H9 (cell line): ENCODE results near the gene ATP1A3. TPM values are rescaled to one million over a fixed set of nuclear protein-coding genes. Genes with fewer than 3 reads are reported as not detected.

ENCODE experiments used
- DNase-seq: peaks from one replicate; pipeline ENCODE4 v3.0.0-alpha.2; 2017
- H2AFZ ChIP-seq: one replicate; pipeline ENCODE4 v1.6.1; 2013; ENCODE audit warnings: mild to moderate bottlenecking, low read length, control low read depth, moderate library complexity
- H2AK5ac ChIP-seq: 2 replicates; pipeline ENCODE4 v1.6.1; 2013; ENCODE audit warnings: low read length, control low read depth, mixed read lengths; ENCODE audit not compliant: insufficient read length
- H2BK120ac ChIP-seq: one replicate; pipeline ENCODE4 v1.6.1; 2013; ENCODE audit warnings: low read depth, mild to moderate bottlenecking, low read length, control low read depth, inconsistent platforms; ENCODE audit not compliant: poor library complexity, severe bottlenecking
- H2BK12ac ChIP-seq: 2 replicates; pipeline ENCODE4 v1.6.1; 2013; ENCODE audit warnings: low read length, control low read depth, mixed read lengths, low read depth; ENCODE audit not compliant: insufficient read length
- H2BK15ac ChIP-seq: 2 replicates; pipeline ENCODE4 v1.6.1; 2013; ENCODE audit warnings: low read depth, low read length, control low read depth
- H2BK20ac ChIP-seq: one replicate; pipeline ENCODE4 v1.6.1; 2013; ENCODE audit warnings: low read depth, mild to moderate bottlenecking, low read length, control low read depth, inconsistent platforms; ENCODE audit not compliant: poor library complexity, severe bottlenecking
- H2BK5ac ChIP-seq: 2 replicates; pipeline ENCODE4 v1.6.1; 2013; ENCODE audit warnings: low read length, control low read depth, mixed read lengths; ENCODE audit not compliant: insufficient read length
- H3K14ac ChIP-seq: 2 replicates; pipeline ENCODE4 v1.6.1; 2013; ENCODE audit warnings: low read length, control low read depth; ENCODE audit not compliant: insufficient read depth
- H3K18ac ChIP-seq: 2 replicates; pipeline ENCODE4 v1.6.1; 2013; ENCODE audit warnings: low read depth, mild to moderate bottlenecking, mixed read lengths, low read length, control low read depth; ENCODE audit not compliant: insufficient read length
- H3K23ac ChIP-seq: 2 replicates; pipeline ENCODE4 v1.6.1; 2013; ENCODE audit warnings: low read length, control low read depth, mixed read lengths, low read depth; ENCODE audit not compliant: insufficient read length
- H3K23me2 ChIP-seq: 2 replicates; pipeline ENCODE4 v1.6.1; 2013; ENCODE audit warnings: low read depth, mild to moderate bottlenecking, mixed read lengths, low read length, control low read depth; ENCODE audit not compliant: insufficient read length, poor library complexity, severe bottlenecking
- H3K27ac ChIP-seq: 2 replicates; pipeline ENCODE4 v1.5.1; 2013; ENCODE audit warnings: low read length, control low read depth, mixed read lengths, low read depth; ENCODE audit not compliant: insufficient read length
- H3K27me3 ChIP-seq: 2 replicates; pipeline ENCODE4 v1.6.1; 2013; ENCODE audit warnings: low read length, control low read depth, inconsistent platforms; ENCODE audit not compliant: insufficient read depth
- H3K4ac ChIP-seq: 2 replicates; pipeline ENCODE4 v1.6.1; 2013; ENCODE audit warnings: low read depth, mild to moderate bottlenecking, control low read depth, inconsistent platforms, low read length, moderate library complexity
- H3K4me1 ChIP-seq: 2 replicates; pipeline ENCODE4 v1.6.1; 2013; ENCODE audit warnings: low read length, control low read depth, inconsistent platforms; ENCODE audit not compliant: insufficient read depth
- H3K4me2 ChIP-seq: 2 replicates; pipeline ENCODE4 v1.6.1; 2013; ENCODE audit warnings: low read length, control low read depth, mixed read lengths; ENCODE audit not compliant: insufficient read length, insufficient read depth
- H3K56ac ChIP-seq: 2 replicates; pipeline ENCODE4 v1.6.1; 2013; ENCODE audit warnings: low read depth, mild to moderate bottlenecking, mixed read lengths, low read length, control low read depth; ENCODE audit not compliant: insufficient read length
- H3K79me1 ChIP-seq: 2 replicates; pipeline ENCODE4 v1.6.1; 2013; ENCODE audit warnings: low read depth, mild to moderate bottlenecking, moderate library complexity, low read length, control low read depth, inconsistent platforms; ENCODE audit not compliant: insufficient read depth, poor library complexity, severe bottlenecking
- H3K79me2 ChIP-seq: 2 replicates; pipeline ENCODE4 v1.6.1; 2013; ENCODE audit warnings: low read length, control low read depth, inconsistent platforms; ENCODE audit not compliant: insufficient read depth
- H3K9ac ChIP-seq: 2 replicates; pipeline ENCODE4 v1.6.1; 2013; ENCODE audit warnings: low read length, control low read depth, mixed read lengths; ENCODE audit not compliant: insufficient read length; ENCODE audit errors: extremely low read depth
- H3K9me3 ChIP-seq: one replicate; pipeline ENCODE4 v1.6.1; 2013; ENCODE audit warnings: low read depth, low read length, inconsistent platforms; ENCODE audit not compliant: control insufficient read depth
- H3T11ph ChIP-seq: one replicate; pipeline ENCODE4 v1.6.1; 2013; ENCODE audit warnings: mild to moderate bottlenecking, low read length, control low read depth, inconsistent platforms
- H4K20me1 ChIP-seq: one replicate; pipeline ENCODE4 v1.6.1; 2013; ENCODE audit not compliant: control insufficient read depth, insufficient read length, insufficient read depth
- H4K5ac ChIP-seq: 2 replicates; pipeline ENCODE4 v1.6.1; 2013; ENCODE audit warnings: low read depth, mild to moderate bottlenecking, mixed read lengths, low read length, control low read depth; ENCODE audit not compliant: insufficient read length
- H4K8ac ChIP-seq: replicated peaks from 2 replicates; pipeline ENCODE4 v1.6.1; 2013; ENCODE audit warnings: low read length, control low read depth, mixed read lengths, low read depth; ENCODE audit not compliant: insufficient read length
- H4K91ac ChIP-seq: 2 replicates; pipeline ENCODE4 v1.6.1; 2013; ENCODE audit warnings: low read depth, mild to moderate bottlenecking, moderate library complexity, mixed read lengths, low read length, control low read depth; ENCODE audit not compliant: insufficient read length
- H3K27ac Mint-ChIP-seq, 3 experiments: 2 replicates in 2 of 3; 3 replicates in 1 of 3; pipeline ENCODE4 v1.8.0; 2020 to 2021; ENCODE audit warnings: mixed read lengths in 3 of 3, mild to moderate bottlenecking in 1 of 3, moderate library complexity in 1 of 3
- H3K27me3 Mint-ChIP-seq: 2 replicates; pipeline ENCODE4 v1.8.0; 2021; ENCODE audit warnings: low read depth, mild to moderate bottlenecking, moderate library complexity, mixed read lengths
- H3K36me3 Mint-ChIP-seq, 3 experiments: 2 replicates in 2 of 3; 3 replicates in 1 of 3; pipeline ENCODE4 v1.8.0; 2020 to 2021; ENCODE audit warnings: low read depth in 3 of 3, mixed read lengths in 3 of 3; ENCODE audit not compliant: insufficient read depth in 1 of 3
- H3K4me1 Mint-ChIP-seq, 2 experiments: 2 replicates each; pipeline ENCODE4 v1.8.0; 2020; ENCODE audit warnings: mixed read lengths in 2 of 2
- H3K4me3 Mint-ChIP-seq, 2 experiments: 2 replicates in 1 of 2; 3 replicates in 1 of 2; pipeline ENCODE4 v1.8.0; 2020 to 2021; ENCODE audit warnings: mild to moderate bottlenecking in 2 of 2, mixed read lengths in 2 of 2, moderate library complexity in 1 of 2
- H3K9me3 Mint-ChIP-seq, 2 experiments: 2 replicates in 1 of 2; 3 replicates in 1 of 2; pipeline ENCODE4 v1.8.0; 2020; ENCODE audit warnings: mild to moderate bottlenecking in 2 of 2, mixed read lengths in 2 of 2, moderate library complexity in 1 of 2
- WGBS: extraction: QIAGEN DNeasy Blood & Tissue Kit; methylation state at CpG from one replicate; pipeline ENCODE4 v1.1.7; 2013; ENCODE audit warnings: missing lambda C conversion rate, low lambda C conversion rate, mixed read lengths; ENCODE audit not compliant: insufficient read length; ENCODE audit errors: extremely low coverage; 5-methylcytosine and 5-hydroxymethylcytosine counted together
- total RNA-seq: library from RNA; stranded (reverse); gene quantifications from 2 replicates; pipeline ENCODE4 v1.2.1, GENCODE V29; 2021
- TF ChIP-seq, protein P1 (sequence below): fragments of 200-600 bp; sonication (generic); conservative IDR thresholded peaks from 3 replicates; pipeline ENCODE4 v1.8.0; 2021; ENCODE audit warnings: antibody characterized with exemption, mild to moderate bottlenecking

The ATP1A3 gene
- total RNA-seq, 1 experiment from 2014 or later, result 11.6 TPM

DNA sequence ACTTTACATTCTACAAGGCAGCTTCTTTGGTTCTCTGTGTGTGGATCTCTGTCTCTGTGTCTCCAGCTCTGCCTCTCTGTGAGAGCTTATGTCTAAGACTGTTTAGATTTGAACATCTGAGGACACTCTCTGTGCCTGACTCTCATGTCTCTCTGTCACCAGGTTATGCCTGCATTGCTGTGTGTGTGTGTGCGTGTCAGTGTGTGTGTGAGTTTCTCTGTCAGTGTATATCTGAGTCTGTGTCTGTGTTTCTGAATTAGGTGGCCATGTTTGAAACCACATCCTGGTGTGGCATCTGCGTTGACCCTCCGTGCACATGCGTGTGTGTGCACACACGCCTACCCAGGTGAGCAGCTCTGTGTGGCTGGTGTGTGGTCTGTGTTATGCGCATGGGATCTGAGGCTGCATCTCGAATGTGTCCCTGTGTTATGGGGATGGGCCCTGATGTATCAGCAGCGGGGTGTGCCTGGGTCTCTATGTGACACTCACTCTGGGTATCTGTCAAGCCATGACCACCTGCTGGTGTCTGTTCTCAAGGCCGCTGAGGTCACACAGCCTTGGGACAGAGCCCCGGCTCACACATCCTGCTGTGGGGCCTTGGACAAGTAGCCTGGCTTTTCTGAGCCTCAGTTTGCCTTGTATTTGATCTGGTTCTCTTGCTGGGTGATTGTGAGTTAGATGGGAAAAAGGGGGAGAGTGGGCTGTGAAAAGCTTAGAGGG is 6.7 kb downstream of the ATP1A3 start:
- Mint-ChIP-seq H3K27me3 (peaks cover 6% of the 10 kb centered on the region), H3K4me3 (no peak overlapping the region), H3K36me3 (peaks cover 4 to 23% (median 11%) of the 10 kb centered on the region in 3 experiments; a peak in 5 of 7 replicates), H3K4me1 (peaks cover 0 to 3% of the 10 kb centered on the region in 2 experiments; a peak in 2 of 4 replicates), H3K27ac (no peak overlapping the region; a peak in 1 of 7 replicates), H3K9me3 (no peaks in the 10 kb centered on the region)
- Histone ChIP-seq H3K9me3 (no peaks in the 10 kb centered on the region), H3K4ac (no peak overlapping the region), H3T11ph (no peak overlapping the region), H3K4me2 (no peak overlapping the region), H2BK15ac (no peak overlapping the region), H4K20me1 (no peaks in the 10 kb centered on the region), H4K8ac (no peak overlapping the region), H2BK5ac (no peak overlapping the region), H3K9ac (no peak overlapping the region), H2BK20ac (no peak overlapping the region), H4K91ac (no peak overlapping the region), H3K79me2 (no peaks in the 10 kb centered on the region), H3K18ac (no peak overlapping the region), H3K56ac (no peak overlapping the region), H2BK12ac (no peak overlapping the region), H2AK5ac (no peak overlapping the region), H4K5ac (no peak overlapping the region), H3K27ac (no peak overlapping the region), H3K23ac (no peak overlapping the region), H3K4me1 (no peaks in the 10 kb centered on the region), H3K27me3 (no peaks in the 10 kb centered on the region), H3K79me1 (no peaks in the 10 kb centered on the region), H2BK120ac (no peak overlapping the region), H3K14ac (no peak overlapping the region), H3K23me2 (no peaks in the 10 kb centered on the region), H2AFZ (no peak overlapping the region)
- no peak for DNase-seq
- TF ChIP-seq, protein P1, sequence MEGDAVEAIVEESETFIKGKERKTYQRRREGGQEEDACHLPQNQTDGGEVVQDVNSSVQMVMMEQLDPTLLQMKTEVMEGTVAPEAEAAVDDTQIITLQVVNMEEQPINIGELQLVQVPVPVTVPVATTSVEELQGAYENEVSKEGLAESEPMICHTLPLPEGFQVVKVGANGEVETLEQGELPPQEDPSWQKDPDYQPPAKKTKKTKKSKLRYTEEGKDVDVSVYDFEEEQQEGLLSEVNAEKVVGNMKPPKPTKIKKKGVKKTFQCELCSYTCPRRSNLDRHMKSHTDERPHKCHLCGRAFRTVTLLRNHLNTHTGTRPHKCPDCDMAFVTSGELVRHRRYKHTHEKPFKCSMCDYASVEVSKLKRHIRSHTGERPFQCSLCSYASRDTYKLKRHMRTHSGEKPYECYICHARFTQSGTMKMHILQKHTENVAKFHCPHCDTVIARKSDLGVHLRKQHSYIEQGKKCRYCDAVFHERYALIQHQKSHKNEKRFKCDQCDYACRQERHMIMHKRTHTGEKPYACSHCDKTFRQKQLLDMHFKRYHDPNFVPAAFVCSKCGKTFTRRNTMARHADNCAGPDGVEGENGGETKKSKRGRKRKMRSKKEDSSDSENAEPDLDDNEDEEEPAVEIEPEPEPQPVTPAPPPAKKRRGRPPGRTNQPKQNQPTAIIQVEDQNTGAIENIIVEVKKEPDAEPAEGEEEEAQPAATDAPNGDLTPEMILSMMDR, result no peak
- WGBS, result no CpG with 5 or more reads among the region's 10 CpGs
